Measurements from ENCODE around the gene SPCS1.
"Not testable (repeated sequence)": the region's sequence is repeated elsewhere in the genome, so short reads cannot be mapped to it uniquely, and the experiment has no call there.

The SPCS1 gene

GRCh38 chr3:52705688-52706686 is at the start of gene SPCS1, which contains the start of gene GLT8D1:
Gene SPCS1, plus strand, starts transcription at chr3:52706106. Its CDS starts 141 bp downstream, at chr3:52706247.
Gene GLT8D1, minus strand, starts transcription at chr3:52705791. Its CDS starts 5,331 bp downstream, at chr3:52700460.
- DNase-seq (ENCODE audit: low read depth), result peak; percentile 80

- no peak for DNase-seq (ENCODE audit: low read depth)
Measured at GRCh38 chr3:52660046-52660445, 45.9 kb upstream of the SPCS1 start.

- DNase-seq (ENCODE audit: low read depth), result no peak
Measured at GRCh38 chr3:52663098-52663497, 42.8 kb upstream of the SPCS1 start.

DNA sequence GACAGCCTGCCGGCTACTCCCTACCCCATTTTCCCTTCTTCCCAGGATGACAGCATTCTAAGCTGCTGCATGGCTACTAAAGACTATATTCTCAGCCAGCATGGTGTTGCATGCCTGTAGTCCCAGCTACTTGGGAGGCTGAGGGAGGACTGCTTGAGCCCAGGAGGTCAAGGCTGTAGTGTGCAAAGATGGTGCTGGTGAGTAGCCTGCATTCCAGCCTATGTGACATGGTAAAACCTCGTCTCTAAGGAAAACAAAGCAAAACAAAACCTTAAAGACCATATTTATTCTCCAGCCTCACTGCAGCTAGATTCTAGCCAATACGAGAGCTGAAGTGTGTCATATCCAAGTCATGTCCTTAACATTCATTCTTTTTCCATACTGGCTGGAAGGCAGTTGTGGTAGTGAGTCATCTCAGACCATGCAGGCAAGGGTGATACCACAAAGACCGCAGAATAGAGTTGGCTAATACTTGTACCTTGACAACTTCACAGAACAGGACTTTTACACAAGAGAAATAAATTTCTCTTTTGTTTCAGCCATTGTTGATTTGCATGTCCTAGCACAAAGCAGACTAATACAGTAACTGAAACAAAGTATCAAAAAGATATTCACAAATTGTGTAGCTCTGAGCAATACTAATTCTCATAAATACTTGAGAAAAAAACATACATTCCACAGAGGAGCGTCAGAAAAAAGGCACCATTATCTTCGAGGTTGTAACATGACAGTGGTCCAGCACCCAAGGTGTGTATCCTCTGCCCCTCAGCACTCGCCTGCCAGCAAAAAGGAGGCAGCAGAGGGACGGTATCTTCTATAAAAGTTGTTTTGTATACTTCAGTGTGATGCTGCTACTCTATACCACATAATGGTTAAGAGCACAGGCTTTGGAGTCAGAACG is 35.0 kb upstream of the SPCS1 start:
- DNase-seq (ENCODE audit: low read depth), result peak; percentile 25

DNA sequence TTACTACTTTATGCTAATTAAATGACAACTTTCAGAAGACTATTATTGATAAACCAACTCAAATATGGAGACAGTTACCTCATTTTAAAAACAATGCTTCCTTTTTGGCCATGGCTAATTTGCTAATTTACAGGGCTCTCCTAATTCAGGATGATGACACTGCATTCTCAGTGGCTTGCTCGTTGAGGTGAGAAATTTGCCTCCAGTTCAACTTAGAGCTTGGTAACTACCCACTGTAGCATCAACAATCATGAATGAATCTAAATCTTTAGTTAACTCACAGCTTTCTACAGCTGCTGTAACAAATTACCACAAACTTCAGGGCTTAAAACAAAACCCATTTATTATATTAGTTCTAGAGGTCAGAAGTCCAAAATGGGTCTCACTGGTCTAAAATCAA is 34.2 kb upstream of the SPCS1 start:
- DNase-seq (ENCODE audit: low read depth), result no peak

DNA sequence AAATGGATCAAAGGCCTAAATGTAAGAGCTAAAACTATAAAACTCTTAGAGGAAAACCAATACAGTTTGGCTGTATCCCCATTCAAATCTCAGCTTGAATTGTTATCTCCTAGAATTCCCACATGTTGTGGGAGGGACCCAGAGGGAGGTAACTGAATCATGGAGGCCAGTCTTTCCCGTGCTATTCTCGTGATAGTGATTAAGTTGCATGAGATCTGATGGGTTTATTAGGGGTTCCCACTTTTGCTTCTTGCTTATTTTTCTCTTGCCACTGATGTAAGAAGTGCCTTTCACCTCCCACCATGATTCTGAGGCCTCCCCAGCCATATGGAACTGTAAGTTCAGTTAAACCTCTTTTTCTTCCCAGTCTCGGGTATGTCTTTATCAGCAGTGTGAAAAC is 29.7 kb upstream of the SPCS1 start:
- DNase-seq (ENCODE audit: low read depth), result not testable (repeated sequence)

DNA sequence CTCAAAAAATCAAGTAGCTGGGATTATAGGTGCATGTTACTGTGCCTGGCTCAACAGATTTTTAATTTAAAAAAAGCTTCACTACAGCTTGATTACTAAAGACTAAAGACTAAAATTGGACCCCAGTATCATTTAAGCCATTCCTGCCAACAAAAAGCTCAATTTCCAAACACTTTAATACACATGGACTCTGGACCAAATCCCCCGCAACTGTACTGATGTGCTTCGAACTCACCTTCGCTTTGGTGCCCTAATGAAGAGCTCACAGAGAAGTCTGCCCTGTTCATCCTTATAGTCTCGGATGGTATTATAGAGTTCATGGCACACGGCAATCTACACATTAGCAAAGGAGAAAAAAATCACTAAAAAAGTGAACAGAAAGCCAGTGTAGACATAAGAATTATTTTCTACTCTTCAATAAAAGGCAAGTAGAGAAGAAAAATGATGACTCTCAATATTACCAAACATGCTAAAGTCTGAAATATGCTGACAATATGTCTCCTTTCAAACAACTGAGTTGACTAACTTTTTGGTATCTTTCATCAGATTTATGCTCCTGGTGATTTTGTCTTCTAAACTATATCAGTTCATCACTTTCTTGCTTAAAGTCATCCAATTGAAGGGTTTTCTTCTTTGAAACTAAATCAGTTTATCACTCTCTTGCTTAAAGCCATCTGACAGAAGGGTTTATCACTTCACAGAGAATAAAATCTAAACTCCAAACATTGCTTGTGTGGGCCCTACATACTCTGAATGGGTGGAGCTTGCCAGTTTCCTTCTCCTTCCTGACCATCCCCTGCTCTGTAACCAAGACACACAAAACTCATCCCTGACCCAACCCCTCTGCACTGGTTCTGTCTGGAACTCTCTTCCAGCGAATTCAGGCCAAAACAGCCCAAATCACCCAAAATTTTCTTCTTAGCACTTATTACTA is 27.4 kb upstream of the SPCS1 start:
- DNase-seq (ENCODE audit: low read depth), result no peak

GRCh38 chr3:52679199-52679538 is 26.7 kb upstream of the SPCS1 start:
- DNase-seq (ENCODE audit: low read depth), result no peak

DNA sequence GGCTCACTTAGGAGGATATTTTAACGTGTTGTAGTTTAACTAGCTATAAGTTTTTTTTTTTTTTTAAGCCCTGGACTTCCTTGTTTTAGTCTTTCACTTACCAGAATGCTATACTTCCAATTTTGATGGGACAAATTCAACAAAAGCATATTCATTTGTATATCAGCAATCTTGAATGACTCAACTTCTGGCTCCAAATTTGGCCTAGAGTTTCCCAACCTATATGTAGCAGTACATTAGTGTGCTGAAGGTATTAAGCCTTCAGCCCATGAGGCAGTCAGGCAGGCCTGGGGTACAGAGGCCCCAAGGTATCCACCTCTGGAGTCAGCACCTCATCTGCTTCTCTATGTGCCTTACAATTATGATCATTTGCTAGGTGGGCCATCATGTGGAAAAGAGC is 26.1 kb upstream of the SPCS1 start:
- no peak for DNase-seq (ENCODE audit: low read depth)

DNA sequence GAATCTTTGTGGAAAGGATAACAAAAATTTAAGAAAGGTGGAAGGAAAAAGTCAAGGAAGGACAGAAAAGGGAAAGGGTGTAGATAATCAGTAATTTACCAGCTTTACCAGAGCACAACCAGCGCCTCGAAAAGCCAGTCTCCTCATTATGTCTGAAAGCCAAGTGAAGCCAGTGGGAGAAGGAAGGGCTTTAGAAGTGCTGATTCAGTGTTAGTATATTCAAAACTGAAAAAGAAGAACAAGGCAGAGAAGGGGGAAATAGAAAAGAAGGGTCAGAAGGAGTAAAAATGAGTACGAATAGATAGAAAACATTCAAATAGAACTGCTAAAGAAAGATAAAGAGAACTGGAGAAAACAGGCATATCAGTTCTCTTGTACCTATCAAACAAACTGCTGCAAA is 24.3 kb upstream of the SPCS1 start:
- DNase-seq (ENCODE audit: low read depth), result no peak

GRCh38 chr3:52682016-52682415 is 23.9 kb upstream of the SPCS1 start:
- DNase-seq (ENCODE audit: low read depth), result no peak

DNA sequence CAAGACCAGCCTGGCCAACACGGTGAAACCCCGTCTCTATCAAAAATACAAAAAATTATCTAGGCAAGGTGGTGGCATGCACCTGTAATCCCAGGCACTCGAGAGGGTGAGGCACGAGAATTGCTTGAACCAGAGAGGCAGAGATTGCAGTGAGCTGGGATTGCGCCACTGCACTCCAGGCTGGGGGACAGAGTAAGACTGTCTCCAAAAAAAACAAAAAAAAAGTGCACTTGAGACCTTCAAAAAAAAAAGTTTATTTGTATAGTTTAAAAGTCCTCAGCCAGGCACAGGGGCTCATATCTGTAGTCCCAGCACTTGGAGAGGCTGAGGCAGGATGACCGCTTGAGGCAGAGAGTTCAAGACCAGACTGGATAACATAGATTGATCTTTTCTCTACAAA is 22.3 kb upstream of the SPCS1 start:
- no peak for DNase-seq (ENCODE audit: low read depth)

- DNase-seq (ENCODE audit: low read depth), result no peak
Measured at GRCh38 chr3:52684184-52684583, 21.7 kb upstream of the SPCS1 start.

- DNase-seq (ENCODE audit: low read depth), result peak; percentile 73
Measured at GRCh38 chr3:52685285-52685708, 20.6 kb upstream of the SPCS1 start.

GRCh38 chr3:52685709-52686691 is 19.9 kb upstream of the SPCS1 start, which contains the start of the genes GNL3 and PBRM1:
Gene GNL3, plus strand, starts transcription at chr3:52686032. Its CDS starts 61 bp downstream, at chr3:52686093.
Gene PBRM1, minus strand, starts transcription at chr3:52685913.
- DNase-seq (ENCODE audit: low read depth), result peak; percentile 90

GRCh38 chr3:52688266-52688665 is 17.6 kb upstream of the SPCS1 start:
- no peak for DNase-seq (ENCODE audit: low read depth)

DNA sequence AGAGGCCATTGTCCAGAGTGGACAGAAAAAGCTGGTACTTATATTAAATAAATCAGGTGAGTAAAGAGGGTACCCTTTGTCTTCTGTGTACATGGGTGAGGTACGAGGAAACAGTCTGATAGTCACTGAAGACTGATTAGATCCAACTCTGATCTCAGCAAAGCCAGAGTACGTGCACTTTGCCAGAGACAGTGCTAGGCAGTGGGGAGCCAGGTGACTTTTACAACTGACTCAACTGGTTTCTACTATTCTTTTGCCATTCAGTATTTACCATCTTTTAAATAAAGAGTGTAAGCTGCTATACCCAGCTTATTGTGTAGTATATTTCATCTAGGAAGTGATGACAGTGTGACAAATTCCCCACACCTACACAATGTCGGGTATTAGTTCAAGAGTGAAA is 16.8 kb upstream of the SPCS1 start:
- DNase-seq (ENCODE audit: low read depth), result no peak

DNA sequence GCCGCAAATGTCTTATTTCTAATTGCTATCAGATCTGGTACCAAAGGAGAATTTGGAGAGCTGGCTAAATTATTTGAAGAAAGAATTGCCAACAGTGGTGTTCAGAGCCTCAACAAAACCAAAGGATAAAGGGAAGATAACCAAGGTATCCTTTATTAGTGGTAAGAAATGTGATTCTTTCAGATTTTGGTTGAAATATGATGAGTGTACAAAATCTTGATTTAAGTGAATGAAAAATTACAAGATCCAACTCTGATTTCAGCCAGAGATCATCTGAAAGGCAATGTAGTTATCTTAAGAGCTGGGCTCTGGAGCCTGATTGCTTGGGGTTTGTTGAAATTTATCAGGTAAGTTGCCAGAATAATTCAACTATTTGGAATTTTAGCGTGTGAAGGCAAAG is 15.3 kb upstream of the SPCS1 start:
- DNase-seq (ENCODE audit: low read depth), result no peak

GRCh38 chr3:52693071-52693470 is 12.8 kb upstream of the SPCS1 start:
- no peak for DNase-seq (ENCODE audit: low read depth)

- DNase-seq (ENCODE audit: low read depth), result no peak
Measured at GRCh38 chr3:52694528-52695189, 11.2 kb upstream of the SPCS1 start.

Data from activated T-helper 9 cell treated with anti-CD3 and anti-CD28 coated beads, Interleukin-2, amount 50 U/mL, for 16 hours (primary cell).